H1 (cell line): Measurements from ENCODE around the gene ENDOD1. TPM values are rescaled to one million over a fixed set of nuclear protein-coding genes. Genes with fewer than 3 reads are reported as not detected.

ENCODE experiments used
- CTCF ChIA-PET: fragments of 300-600 bp; sonication (Branson Sonifier 250); formaldehyde crosslinking; loops from one replicate; lab custom pipeline; 2021; ENCODE audit not compliant: partially characterized antibody; lab: Charles Lee
- POLR2A ChIA-PET: fragments of 300-600 bp; sonication (Branson Sonifier 250); formaldehyde crosslinking; loops from one replicate; lab custom pipeline; 2021; ENCODE audit warnings: inconsistent platforms; ENCODE audit not compliant: partially characterized antibody; lab: Charles Lee
- DNase-seq, 2 experiments: peaks; one replicate each; pipeline versions ENCODE4 v3.0.0 to v3.0.0-alpha.2; 2010 to 2022; ENCODE audit warnings: low spot score in 2 of 2, low read depth in 1 of 2, mixed read lengths in 1 of 2
- FAIRE-seq: peaks from 2 replicates; lab custom pipeline; 2011; peaks lifted over from hg19 to GRCh38; lab: Jason Lieb, UNC
- H2AFZ ChIP-seq: 2 replicates; pipeline ENCODE4 v1.8.1; 2012; ENCODE audit warnings: low read length, inconsistent platforms
- H2AK5ac ChIP-seq: 2 replicates; pipeline ENCODE4 v1.6.1; 2013; ENCODE audit warnings: low read depth, low read length
- H2BK120ac ChIP-seq: replicated peaks from 2 replicates; pipeline ENCODE3; 2013; ENCODE audit warnings: low read depth, low read length, inconsistent platforms
- H2BK12ac ChIP-seq: 2 replicates; pipeline ENCODE4 v1.6.1; 2013; ENCODE audit warnings: low read depth, low read length
- H2BK15ac ChIP-seq: 2 replicates; pipeline ENCODE4 v1.6.1; 2013; ENCODE audit warnings: low read length
- H2BK20ac ChIP-seq: 2 replicates; pipeline ENCODE4 v1.6.1; 2013; ENCODE audit warnings: low read length
- H2BK5ac ChIP-seq: 2 replicates; pipeline ENCODE4 v1.6.1; 2013; ENCODE audit warnings: low read depth, low read length
- H3K14ac ChIP-seq: 2 replicates; pipeline ENCODE4 v1.6.1; 2013; ENCODE audit warnings: inconsistent platforms; ENCODE audit not compliant: insufficient read length
- H3K18ac ChIP-seq: 2 replicates; pipeline ENCODE4 v1.6.1; 2013; ENCODE audit warnings: low read length; ENCODE audit errors: extremely low read depth
- H3K23ac ChIP-seq: 2 replicates; pipeline ENCODE4 v1.6.1; 2013; ENCODE audit warnings: inconsistent platforms; ENCODE audit not compliant: insufficient read length
- H3K23me2 ChIP-seq: 2 replicates; pipeline ENCODE4 v1.6.1; 2013; ENCODE audit warnings: low read depth, low read length
- H3K27ac ChIP-seq: 2 replicates; pipeline ENCODE4 v1.6.1; 2011; ENCODE audit warnings: low read depth, low read length, inconsistent platforms
- H3K27me3 ChIP-seq, 4 experiments: replicated peaks in 1 of 4; 1 replicate in 1 of 4; 2 replicates in 3 of 4; pipeline versions ENCODE4 v1.6.1 to v1.8.1; 2011 to 2013; ENCODE audit warnings: low read length in 3 of 4, mild to moderate bottlenecking in 3 of 4, inconsistent platforms in 2 of 4, mixed read lengths in 2 of 4, moderate library complexity in 1 of 4; ENCODE audit not compliant: control insufficient read depth in 3 of 4, insufficient read depth in 3 of 4; ENCODE audit errors: extremely low read depth in 1 of 4
- H3K36me3 ChIP-seq, 4 experiments: 2 replicates each; pipeline versions ENCODE4 v1.6.1 to v1.8.1; 2011 to 2013; ENCODE audit warnings: mild to moderate bottlenecking in 4 of 4, low read length in 3 of 4, moderate library complexity in 2 of 4, control low read depth in 1 of 4, inconsistent platforms in 1 of 4; ENCODE audit not compliant: insufficient read depth in 4 of 4, control insufficient read depth in 2 of 4
- H3K4ac ChIP-seq: replicated peaks from 2 replicates; pipeline ENCODE3; 2013; ENCODE audit warnings: low read length, low read depth, mixed read lengths, inconsistent platforms; ENCODE audit not compliant: insufficient read length
- H3K4me1 ChIP-seq, 4 experiments: replicated peaks in 1 of 4; 1 replicate in 1 of 4; 2 replicates in 3 of 4; pipeline versions ENCODE4 v1.6.1 to v1.8.1; 2011 to 2013; ENCODE audit warnings: low read length in 3 of 4, inconsistent platforms in 2 of 4, mixed read lengths in 1 of 4; ENCODE audit not compliant: insufficient read depth in 4 of 4, control insufficient read depth in 3 of 4
- H3K4me2 ChIP-seq, 2 experiments: 2 replicates each; pipeline versions ENCODE4 v1.6.1 to v1.8.1; 2011 to 2013; ENCODE audit warnings: low read depth in 2 of 2, low read length in 2 of 2, control low read depth in 1 of 2, inconsistent platforms in 1 of 2, mild to moderate bottlenecking in 1 of 2; ENCODE audit not compliant: insufficient read depth in 1 of 2
- H3K4me3 ChIP-seq, 4 experiments: fragments of 200-600, 300-600 bp in 1 of 4; sonication (generic), shearing (Covaris generic), sonication (Bioruptor Twin) in 1 of 4; 2 replicates each; pipeline versions ENCODE4 v1.5.1 to v1.8.1; 2011 to 2016; ENCODE audit warnings: low read length in 4 of 4, low read depth in 3 of 4, control low read depth in 2 of 4, inconsistent platforms in 2 of 4, mild to moderate bottlenecking in 2 of 4, mixed read lengths in 1 of 4, moderate library complexity in 1 of 4; ENCODE audit not compliant: insufficient read depth in 2 of 4; ENCODE audit errors: extremely low read depth in 1 of 4
- H3K56ac ChIP-seq: replicated peaks from 2 replicates; pipeline ENCODE3; 2013; ENCODE audit warnings: low read depth, mild to moderate bottlenecking, mixed read lengths, low read length, inconsistent platforms; ENCODE audit not compliant: insufficient read length
- H3K79me1 ChIP-seq: 2 replicates; pipeline ENCODE4 v1.6.1; 2013; ENCODE audit warnings: low read depth, low read length, control low read depth
- H3K79me2 ChIP-seq, 2 experiments: 2 replicates each; pipeline versions ENCODE4 v1.6.1 to v1.8.1; 2012 to 2013; ENCODE audit warnings: low read length in 2 of 2, mild to moderate bottlenecking in 2 of 2, inconsistent platforms in 1 of 2; ENCODE audit not compliant: insufficient read depth in 2 of 2, control insufficient read depth in 1 of 2
- H3K9ac ChIP-seq, 4 experiments: replicated peaks in 1 of 4; 1 replicate in 1 of 4; 2 replicates in 3 of 4; pipeline versions ENCODE4 v1.6.1 to v1.8.1; 2011 to 2013; ENCODE audit warnings: low read depth in 3 of 4, low read length in 3 of 4, control low read depth in 2 of 4, mild to moderate bottlenecking in 2 of 4, moderate library complexity in 2 of 4, inconsistent platforms in 1 of 4; ENCODE audit errors: extremely low read depth in 1 of 4
- H3K9me3 ChIP-seq, 2 experiments: 2 replicates each; pipeline versions ENCODE4 v1.6.1 to v1.8.1; 2012 to 2013; ENCODE audit warnings: mild to moderate bottlenecking in 2 of 2, moderate library complexity in 2 of 2, control low read depth in 1 of 2, inconsistent platforms in 1 of 2, low read depth in 1 of 2, low read length in 1 of 2, mixed read lengths in 1 of 2; ENCODE audit not compliant: insufficient read depth in 2 of 2
- H4K20me1 ChIP-seq, 2 experiments: replicated peaks in 1 of 2; 2 replicates each; pipeline versions ENCODE3 to v1.8.1; 2011 to 2013; ENCODE audit warnings: inconsistent platforms in 2 of 2, low read length in 2 of 2, mild to moderate bottlenecking in 1 of 2; ENCODE audit not compliant: insufficient read depth in 2 of 2, control insufficient read depth in 1 of 2
- H4K5ac ChIP-seq: 2 replicates; pipeline ENCODE4 v1.6.1; 2013; ENCODE audit warnings: low read length, low read depth, mixed read lengths, inconsistent platforms; ENCODE audit not compliant: insufficient read length
- H4K8ac ChIP-seq: 2 replicates; pipeline ENCODE4 v1.8.0; 2013; ENCODE audit warnings: mild to moderate bottlenecking, moderate library complexity, low read length, inconsistent platforms; ENCODE audit not compliant: insufficient read depth; ENCODE audit errors: extremely low read depth
- H4K91ac ChIP-seq: replicated peaks from 2 replicates; pipeline ENCODE3; 2013; ENCODE audit warnings: low read length, mixed read lengths, inconsistent platforms; ENCODE audit not compliant: insufficient read length
- BACH1 ChIP-seq: IDR thresholded peaks from 2 replicates; pipeline ENCODE4 v1.6.1; 2012; ENCODE audit warnings: low read length, improper control_type of control experiment
- CREB1 ChIP-seq: IDR thresholded peaks from 2 replicates; pipeline ENCODE4 v1.6.1; 2012; ENCODE audit warnings: inconsistent platforms
- EZH2 ChIP-seq: fragments of 200-600 bp; sonication (generic); IDR thresholded peaks from 2 replicates; pipeline ENCODE4 v1.7.1; 2012; ENCODE audit warnings: low read depth, mild to moderate bottlenecking, moderate library complexity, low read length, inconsistent platforms; ENCODE audit not compliant: severe bottlenecking
- FOSL1 ChIP-seq: IDR thresholded peaks from 2 replicates; pipeline ENCODE4 v1.6.1; 2011; ENCODE audit warnings: mild to moderate bottlenecking, low read depth, low read length, moderate library complexity; ENCODE audit not compliant: insufficient read depth
- MAX ChIP-seq: IDR thresholded peaks from 2 replicates; pipeline ENCODE4 v1.6.1; 2012; ENCODE audit warnings: inconsistent platforms
- POLR2A ChIP-seq, 2 experiments: IDR thresholded peaks; 1 replicate in 1 of 2; 2 replicates in 1 of 2; pipeline ENCODE4 v1.6.1; 2011; ENCODE audit warnings: low read depth in 2 of 2, low read length in 2 of 2, mild to moderate bottlenecking in 2 of 2; ENCODE audit errors: control extremely low read depth in 1 of 2
- POLR2AphosphoS5 ChIP-seq: IDR thresholded peaks from 2 replicates; pipeline ENCODE4 v1.6.1; 2011; ENCODE audit warnings: low read depth, low read length
- RAD21 ChIP-seq, 2 experiments: IDR thresholded peaks in 1 of 2; conservative IDR thresholded peaks in 1 of 2; 2 replicates each; pipeline ENCODE4 v1.6.1; 2011; ENCODE audit warnings: low read depth in 2 of 2, low read length in 2 of 2, improper control_type of control experiment in 1 of 2, inconsistent platforms in 1 of 2, mild to moderate bottlenecking in 1 of 2, moderate library complexity in 1 of 2
- RFX5 ChIP-seq: IDR thresholded peaks from 2 replicates; pipeline ENCODE4 v1.6.1; 2011; ENCODE audit warnings: low read depth, low read length, improper control_type of control experiment, borderline replicate concordance
- TEAD4 ChIP-seq: IDR thresholded peaks from 2 replicates; pipeline ENCODE4 v1.6.1; 2012; ENCODE audit warnings: low read depth, low read length, inconsistent platforms, mixed read lengths
- USF2 ChIP-seq: IDR thresholded peaks from 2 replicates; pipeline ENCODE4 v1.6.1; 2011; ENCODE audit warnings: low read length, improper control_type of control experiment
- WGBS, 2 experiments: shearing (Covaris generic) in 1 of 2; methylation state at CpG; one replicate each; pipeline versions ENCODE4 v1.1.6 to v1.1.7; 2013 to 2015; ENCODE audit warnings: low lambda C conversion rate in 2 of 2, mixed read lengths in 2 of 2, inconsistent platforms in 1 of 2, low coverage in 1 of 2, missing lambda C conversion rate in 1 of 2; ENCODE audit not compliant: insufficient replicate concordance in 2 of 2, insufficient coverage in 1 of 2, insufficient read length in 1 of 2; ENCODE audit errors: extremely low coverage in 1 of 2, missing lambda C conversion rate in 1 of 2; 5-methylcytosine and 5-hydroxymethylcytosine counted together
- polyA plus RNA-seq, 7 experiments: library from polyadenylated mRNA; depleted of rRNA in 3 of 7; stranded (reverse) in 5 of 7; unstranded in 2 of 7; fragments of >200 nt in 5 of 7; fragments of 200-250 nt in 2 of 7; gene quantifications; 1 replicate in 5 of 7; 2 replicates in 1 of 7; 4 replicates in 1 of 7; pipeline versions ENCODE4 v1.2.1 to v1.2.3, GENCODE V29; 2011 to 2013; ENCODE audit warnings: missing spikeins in 2 of 7, mixed read lengths in 2 of 7
- total RNA-seq: library from RNA; stranded (reverse); fragmentation: NEBNext Ultra II Directional; extraction: Animal tissue kit (Norgen Biotek cat#: 25700); gene quantifications from 2 replicates; pipeline ENCODE4 v1.2.1, GENCODE V29; 2021

ENDOD1 gene
- total and polyA plus RNA-seq, 2 of the 8 experiments (the other 6 are each of a cell fraction or from before 2014, with no cell fraction given) = 1.2 to 2.5 TPM

DNA sequence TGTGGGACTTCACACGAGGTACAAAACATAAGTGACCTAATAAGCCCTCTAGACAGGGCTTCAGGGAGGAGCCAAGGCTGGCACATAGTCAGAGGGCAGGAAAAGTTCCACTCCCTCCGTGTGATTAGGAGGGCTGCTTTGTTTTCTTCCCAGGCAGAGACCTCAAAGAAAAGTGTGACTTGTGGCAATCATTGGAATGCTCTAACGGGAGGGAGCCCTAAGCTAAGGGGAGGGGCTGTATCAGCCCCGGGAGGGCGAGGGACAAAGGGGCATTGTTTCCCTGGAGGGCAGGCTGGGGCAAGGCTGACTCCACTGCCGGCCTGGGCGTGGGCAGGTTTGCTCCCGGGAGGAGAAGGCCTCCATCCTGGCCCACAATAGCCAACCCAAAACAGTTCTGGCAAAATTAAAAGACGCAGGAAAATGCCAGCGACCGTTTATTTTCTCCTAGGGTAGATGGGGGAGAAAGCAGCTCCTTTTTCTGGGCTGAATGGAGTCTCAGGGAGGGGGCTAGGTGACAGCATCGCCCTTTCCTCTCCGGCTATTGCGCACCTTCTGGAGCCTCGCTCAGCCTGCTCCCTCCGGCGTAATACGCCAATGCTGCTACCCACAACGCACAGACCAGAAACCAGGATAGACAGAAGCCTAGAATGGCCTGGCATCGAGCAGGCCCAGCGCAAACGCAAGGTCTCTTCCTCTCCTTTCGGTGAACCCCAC, 60.2 kb downstream of the ENDOD1 start:
- no peak overlapping the region for H2BK5ac ChIP-seq
- H2BK20ac ChIP-seq = no peak overlapping the region
- H4K5ac ChIP-seq = no peak overlapping the region
- ChIA-PET POLR2A (interaction anchor here (0.8 to 3.7 kb wide), 4 partner anchors 59 to 640 kb away, joined by 3 to 35 read pairs (median 4); partner anchors contain the start of genes CEP57, FAM76B and SRSF8), CTCF (interaction anchor here (0.6 to 17.5 kb wide), 20 partner anchors 8 to 624 kb away, joined by 3 to 407 read pairs (median 6); partner anchors contain the start of gene ENDOD1)
- H3K27me3 ChIP-seq = peaks cover 15 to 54% (median 41%) of the 10 kb centered on the region in 4 experiments
- H3K56ac ChIP-seq = no peak overlapping the region
- H4K8ac ChIP-seq = peak overlapping the region; percentile 38
- FAIRE-seq = no peak
- peak in 1 of 2 experiments; percentile 56 for DNase-seq
- H3K23me2 ChIP-seq = peaks cover 15% of the 10 kb centered on the region; the same call in 1 of the 2 replicates
- no peak overlapping the region for H3K14ac ChIP-seq
- H2BK120ac ChIP-seq = no peak overlapping the region
- no peaks in the 10 kb centered on the region for H3K9me3 ChIP-seq
- H3K27ac ChIP-seq = no peak overlapping the region
- no peaks in the 10 kb centered on the region for H4K20me1 ChIP-seq
- H3K79me1 ChIP-seq = no peaks in the 10 kb centered on the region
- 6% methylated on average over 21 of the region's 23 CpGs; no CpG with 5 or more reads in 1 of the 2 experiments for WGBS, 2 experiments
- no peak overlapping the region for H2AFZ ChIP-seq
- H2AK5ac ChIP-seq = no peak overlapping the region
- H3K4me3 ChIP-seq = peak overlapping the region; percentile 38 to 73 (median 60); a peak in 7 of 8 replicates
- no peaks in the 10 kb centered on the region for H3K36me3 ChIP-seq
- H3K4ac ChIP-seq = no peak overlapping the region
- no peak overlapping the region for H2BK15ac ChIP-seq
- H2BK12ac ChIP-seq = no peak overlapping the region
- H3K4me2 ChIP-seq = peak overlapping the region; percentile 95 to 98
- no peak overlapping the region; a peak in 2 of 7 replicates for H3K9ac ChIP-seq
- H3K79me2 ChIP-seq = no peaks in the 10 kb centered on the region
- H3K18ac ChIP-seq = no peak overlapping the region
- H4K91ac ChIP-seq = peak overlapping the region; percentile 53
- no peak overlapping the region for H3K23ac ChIP-seq
- H3K4me1 ChIP-seq = peaks cover 3 to 5% (median 4%) of the 10 kb centered on the region in 4 experiments; a peak in 6 of 7 replicates
- no peak for TF ChIP-seq BACH1
- no peak for TF ChIP-seq USF2
- peak; percentile 52; the same call in 1 of the 2 replicates for TF ChIP-seq TEAD4
- no peak for TF ChIP-seq EZH2
- no peak for TF ChIP-seq CREB1
- TF ChIP-seq POLR2A (IDR thresholded peaks at IDR 0.05; ENCODE audit: control extremely low read depth in 1 of 2, low read depth in 2 of 2, low read length in 2 of 2) = no peak
- peak in 1 of 2 experiments; percentile 15; a peak in 1 of 4 replicates for TF ChIP-seq RAD21 (IDR thresholded peaks at IDR 0.05 in 1 of 2, conservative IDR thresholded peaks at IDR 0.05 in 1 of 2; ENCODE audit: low read depth in 2 of 2, low read length in 2 of 2)
- peak; percentile 32; the same call in 1 of the 2 replicates for TF ChIP-seq MAX
- no peak for TF ChIP-seq FOSL1
- TF ChIP-seq RFX5 = no peak
- peak; percentile 86 for TF ChIP-seq POLR2AphosphoS5
